NCI-H1092 (cell line): Measurements from ENCODE around the gene CYP3A4.
"Not testable (repeated sequence)": the region's sequence is repeated elsewhere in the genome, so short reads cannot be mapped to it uniquely, and the experiment has no call there.

Source experiments
- DNase-seq: peaks from one replicate; lab custom pipeline; 2025; lab: John Stamatoyannopoulos, UW

CYP3A4 gene

GRCh38 chr7:99752356-99752755, 31.6 kb downstream of the CYP3A4 start:
- no peak for DNase-seq

GRCh38 chr7:99751322-99752052, 32.5 kb downstream of the CYP3A4 start:
- not testable (repeated sequence) for DNase-seq

- DNase-seq = no peak
Measured at GRCh38 chr7:99748846-99749579, 35.0 kb downstream of the CYP3A4 start.

- not testable (repeated sequence) for DNase-seq
Measured at GRCh38 chr7:99746915-99747314, 37.1 kb downstream of the CYP3A4 start.

- not testable (repeated sequence) for DNase-seq
Measured at GRCh38 chr7:99745395-99745794, 38.6 kb downstream of the CYP3A4 start.

GRCh38 chr7:99742737-99743394, 41.1 kb downstream of the CYP3A4 start:
- DNase-seq = no peak

GRCh38 chr7:99741441-99741795, 42.6 kb downstream of the CYP3A4 start:
- DNase-seq = no peak

GRCh38 chr7:99740573-99741440, 43.2 kb downstream of the CYP3A4 start:
- no peak for DNase-seq

GRCh38 chr7:99739699-99740572, 44.0 kb downstream of the CYP3A4 start:
- DNase-seq = no peak

GRCh38 chr7:99737726-99738125, 46.3 kb downstream of the CYP3A4 start:
- no peak for DNase-seq

- not testable (repeated sequence) for DNase-seq
Measured at GRCh38 chr7:99736667-99737066, 47.3 kb downstream of the CYP3A4 start.

- no peak for DNase-seq
Measured at GRCh38 chr7:99734987-99735386, 49.0 kb downstream of the CYP3A4 start, which contains the start of gene CYP3A7. Gene CYP3A7, minus strand, starts transcription at chr7:99735196. Its CDS starts 103 bp downstream, at chr7:99735093.

- no peak for DNase-seq
Measured at GRCh38 chr7:99733448-99733847, 50.5 kb downstream of the CYP3A4 start.

- DNase-seq = no peak
Measured at GRCh38 chr7:99733003-99733402, 51.0 kb downstream of the CYP3A4 start.

- no peak for DNase-seq
Measured at GRCh38 chr7:99731638-99732374, 52.2 kb downstream of the CYP3A4 start.

- no peak for DNase-seq
Measured at GRCh38 chr7:99730992-99731391, 53.0 kb downstream of the CYP3A4 start.

GRCh38 chr7:99730238-99730810, 53.7 kb downstream of the CYP3A4 start:
- no peak for DNase-seq

GRCh38 chr7:99729486-99730237, 54.3 kb downstream of the CYP3A4 start:
- no peak for DNase-seq

GRCh38 chr7:99728615-99729014, 55.4 kb downstream of the CYP3A4 start:
- no peak for DNase-seq
